GM19372 (cell line): ENCODE results near the gene MAFB.

ENCODE experiments used
- ATAC-seq: cut with Tn5 transposase; IDR thresholded peaks from one replicate; pipeline ENCODE4 v1.9.1; 2021; ENCODE audit warnings: mild to moderate bottlenecking, low read depth, moderate library complexity; ENCODE audit not compliant: unreplicated experiment

The MAFB gene

GRCh38 chr20:40638414-40638813 lies 50.6 kb downstream of the MAFB start:
- no peak for ATAC-seq

- no peak for ATAC-seq
Observed at GRCh38 chr20:40637176-40637575, 51.9 kb downstream of the MAFB start.

GRCh38 chr20:40636486-40636885 lies 52.5 kb downstream of the MAFB start:
- no peak for ATAC-seq

GRCh38 chr20:40635971-40636370 lies 53.1 kb downstream of the MAFB start:
- no peak for ATAC-seq
